HG02870 (cell line): ENCODE results near the gene MAPK8IP2.

Experiments used
- ATAC-seq: cut with Tn5 transposase; IDR thresholded peaks from one replicate; pipeline ENCODE4 v1.9.1; 2021; ENCODE audit warnings: mild to moderate bottlenecking, moderate library complexity; ENCODE audit not compliant: unreplicated experiment

MAPK8IP2 gene

DNA sequence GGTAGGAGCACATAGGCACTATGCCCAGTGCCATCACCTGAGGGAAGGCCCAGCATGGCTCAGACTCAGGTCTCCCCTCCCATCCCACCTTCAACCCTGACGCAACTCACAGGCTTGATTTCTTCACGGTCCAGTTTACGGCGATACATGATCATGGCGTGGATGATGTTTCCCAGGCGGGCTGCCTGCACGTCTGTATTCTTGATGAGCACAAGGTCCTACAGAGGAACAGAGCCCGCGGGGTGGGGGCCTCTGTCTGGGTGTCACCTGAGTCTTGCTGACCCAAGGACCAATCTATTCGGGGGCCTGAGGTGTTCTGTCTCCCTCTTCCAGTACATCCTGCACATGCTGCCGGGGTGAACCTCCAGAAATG is 26.2 kb upstream of the MAPK8IP2 start:
- no peak for ATAC-seq

DNA sequence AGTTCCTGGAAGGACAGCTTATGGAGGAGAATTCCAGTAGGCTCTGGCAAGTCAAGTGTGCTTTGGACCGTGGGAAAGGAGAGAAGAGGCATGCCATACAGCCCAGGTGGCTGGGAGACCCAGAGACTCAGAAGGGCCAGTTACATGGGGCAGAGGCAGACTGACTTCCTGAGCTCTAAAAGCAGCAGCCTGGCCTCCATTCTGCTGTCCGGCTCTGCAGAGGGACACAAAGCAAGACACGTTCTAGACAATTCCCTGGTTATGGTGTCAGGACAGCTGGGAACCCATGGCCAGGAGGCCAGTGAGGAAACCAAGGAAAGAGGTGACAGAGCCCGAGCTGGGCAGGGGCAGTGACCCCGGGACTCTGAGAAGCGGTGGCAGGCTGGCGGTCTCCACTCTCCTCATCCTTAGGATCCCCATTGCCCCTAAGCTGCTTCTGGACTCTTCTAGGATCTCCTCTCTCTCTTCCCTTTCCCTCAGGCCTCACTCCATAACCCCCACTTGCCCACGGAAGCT is 25.1 kb upstream of the MAPK8IP2 start:
- no peak for ATAC-seq

DNA sequence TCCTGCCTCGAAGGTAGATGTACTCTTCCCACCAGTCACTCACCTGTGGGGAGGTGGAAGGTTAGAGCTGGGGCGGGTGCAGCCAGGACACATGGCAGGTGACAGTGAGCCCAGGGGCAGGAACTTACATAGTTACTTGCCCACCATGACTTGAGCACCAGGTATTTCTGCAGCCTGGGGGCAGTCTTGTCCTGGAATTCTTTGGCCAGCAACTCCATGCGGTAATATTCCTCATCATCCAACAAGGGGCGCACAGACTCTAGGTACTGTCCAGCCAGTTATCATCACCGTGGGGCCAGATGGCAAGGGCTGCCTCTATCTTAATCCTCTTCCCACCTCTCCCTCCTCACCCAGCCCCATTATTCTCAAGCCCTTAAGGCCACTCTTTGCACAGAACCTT is 24.5 kb upstream of the MAPK8IP2 start:
- no peak for ATAC-seq

GRCh38 chr22:50576806-50577696 is 23.5 kb upstream of the MAPK8IP2 start:
- no peak for ATAC-seq

- no peak for ATAC-seq
Observed at GRCh38 chr22:50577697-50577986, 23.0 kb upstream of the MAPK8IP2 start.

DNA sequence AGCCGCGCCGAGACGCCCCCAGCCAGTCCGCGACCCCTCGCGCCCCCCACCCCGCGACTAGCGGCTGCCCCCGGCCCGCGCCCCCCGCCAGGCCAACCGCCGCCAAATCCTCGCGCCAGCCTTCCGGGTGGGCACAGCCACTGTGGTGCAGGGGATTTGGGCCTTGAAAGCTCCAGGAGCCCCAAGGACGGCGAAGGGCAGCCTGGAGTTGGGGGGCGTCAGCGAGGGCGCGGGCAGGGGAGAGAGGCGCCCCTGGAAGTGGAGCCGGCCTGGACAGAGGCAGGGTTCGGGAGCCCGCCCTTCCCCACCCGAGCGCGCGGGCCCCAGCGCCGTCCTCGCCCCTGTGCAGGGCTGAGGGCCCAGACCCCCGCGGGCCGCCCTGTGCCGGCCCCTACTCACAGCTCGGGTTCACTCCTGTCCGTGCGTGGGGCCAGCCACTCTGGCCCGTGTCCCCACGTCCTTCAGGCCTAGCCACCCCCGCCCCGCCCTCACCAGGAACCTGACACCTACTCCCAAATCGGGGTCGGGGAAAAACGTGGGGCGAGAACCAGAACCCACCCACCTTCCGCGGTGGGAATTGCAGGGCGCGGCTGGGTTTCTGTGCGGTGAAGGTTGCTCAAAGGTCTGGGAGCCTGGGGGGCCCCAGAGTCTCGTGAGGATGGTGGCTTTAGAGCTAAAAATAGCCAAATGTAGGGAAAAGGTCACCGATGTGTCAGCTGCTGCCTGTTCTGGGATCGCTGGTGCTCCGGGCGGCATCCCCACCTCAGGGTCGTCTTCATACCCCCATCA is 22.4 kb upstream of the MAPK8IP2 start, which contains the start of gene CPT1B:
Gene CPT1B, minus strand, starts transcription at position 441 of the 789 bp plus-strand sequence. CDS start 512 bp downstream, outside the sequence.
- no peak for ATAC-seq

DNA sequence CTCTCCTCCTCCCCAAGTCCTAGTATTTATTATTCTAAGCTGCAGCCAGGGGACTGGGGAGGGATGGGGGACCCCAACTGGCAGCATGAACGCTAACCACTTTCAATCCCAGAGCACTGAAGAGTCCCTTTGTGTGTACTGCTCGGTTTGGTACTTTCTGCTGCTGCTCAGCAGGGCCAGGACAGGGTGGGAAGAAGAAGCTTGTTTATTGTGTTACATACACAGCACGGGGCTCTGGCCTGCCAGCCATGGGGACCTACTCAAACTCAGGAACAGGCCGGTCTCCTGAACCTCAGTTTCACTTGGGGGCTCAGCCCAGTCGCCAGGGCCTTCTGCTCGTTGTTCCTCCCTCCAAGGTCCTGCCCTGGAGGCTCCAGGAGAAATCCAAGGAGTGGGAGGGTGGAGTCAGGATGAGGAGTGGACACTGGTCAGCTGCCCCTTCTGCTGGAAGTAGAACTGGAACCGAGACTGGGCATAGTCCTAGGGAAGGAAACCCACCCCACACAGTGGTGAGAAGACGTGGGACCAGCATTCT is 21.8 kb upstream of the MAPK8IP2 start:
- no peak for ATAC-seq

DNA sequence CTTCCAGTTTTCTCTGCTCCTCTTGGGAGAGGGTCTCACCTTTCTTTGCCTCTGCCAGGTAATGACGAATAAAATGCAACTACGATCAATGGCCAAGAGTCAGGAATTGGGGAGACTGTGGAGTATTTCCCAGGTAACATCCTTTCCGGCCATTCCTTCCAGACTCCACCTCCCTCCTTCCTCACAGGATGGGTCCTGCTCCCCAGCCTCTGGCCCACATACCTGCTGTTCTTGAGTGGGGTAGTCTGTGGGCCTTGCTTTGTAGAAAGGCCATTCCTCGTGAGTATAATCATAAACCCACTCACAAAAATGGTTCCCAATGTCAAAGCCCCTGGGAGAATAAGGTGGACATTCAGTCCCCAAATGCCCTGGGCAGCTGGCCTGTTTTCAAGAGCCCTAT is 20.8 kb upstream of the MAPK8IP2 start:
- ATAC-seq: no peak

- no peak for ATAC-seq
Observed at GRCh38 chr22:50581031-50581949, 19.3 kb upstream of the MAPK8IP2 start.

- ATAC-seq: no peak
Observed at GRCh38 chr22:50581950-50582492, 18.6 kb upstream of the MAPK8IP2 start.

DNA sequence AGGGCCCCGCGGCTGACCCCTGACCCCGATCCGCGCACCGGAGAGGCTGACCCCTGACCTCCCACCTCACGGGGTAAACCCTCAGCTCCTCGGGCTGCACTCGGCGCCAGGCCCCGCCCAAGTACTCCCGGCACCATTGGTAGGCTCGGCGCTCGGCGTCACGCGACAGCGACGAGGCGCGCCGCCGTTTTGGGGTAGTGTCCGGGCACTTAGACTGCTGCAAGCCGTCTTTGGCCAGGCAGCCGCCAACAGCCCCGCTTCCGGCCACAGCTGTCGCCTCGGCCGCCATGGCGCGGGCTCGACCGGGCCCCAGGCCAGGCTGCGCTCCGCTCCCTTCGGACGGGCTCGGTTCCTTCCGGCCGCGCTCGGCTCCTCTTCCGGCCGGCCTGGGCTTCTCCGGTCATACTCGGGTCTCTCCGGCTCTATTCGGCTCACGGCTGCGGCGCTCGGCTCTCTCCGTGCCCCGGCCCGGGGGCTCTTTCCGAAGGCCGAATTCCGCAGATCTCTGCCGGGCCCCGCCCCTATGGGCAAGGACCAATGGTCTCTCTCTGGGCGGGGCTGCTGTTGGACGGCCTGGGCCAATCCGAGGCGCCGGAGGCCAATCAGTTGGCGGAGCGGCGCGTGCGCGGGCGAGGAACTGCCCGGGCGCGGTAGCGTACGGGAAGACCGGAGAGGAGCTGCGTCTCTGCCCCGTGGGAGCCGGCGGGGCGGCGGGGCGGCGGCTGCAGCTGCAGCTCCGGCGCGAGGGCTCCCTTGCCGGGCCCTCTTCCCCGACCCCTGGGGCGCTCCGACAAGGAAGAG is 17.9 kb upstream of the MAPK8IP2 start, which contains the start of gene CHKB:
Gene CHKB, minus strand, starts transcription at position 357 of the 801 bp plus-strand sequence. Its CDS starts 68 bp downstream, at position 289.
- peak; percentile 91 for ATAC-seq

- ATAC-seq: peak; percentile 14
Observed at GRCh38 chr22:50583294-50583861, 17.2 kb upstream of the MAPK8IP2 start.

DNA sequence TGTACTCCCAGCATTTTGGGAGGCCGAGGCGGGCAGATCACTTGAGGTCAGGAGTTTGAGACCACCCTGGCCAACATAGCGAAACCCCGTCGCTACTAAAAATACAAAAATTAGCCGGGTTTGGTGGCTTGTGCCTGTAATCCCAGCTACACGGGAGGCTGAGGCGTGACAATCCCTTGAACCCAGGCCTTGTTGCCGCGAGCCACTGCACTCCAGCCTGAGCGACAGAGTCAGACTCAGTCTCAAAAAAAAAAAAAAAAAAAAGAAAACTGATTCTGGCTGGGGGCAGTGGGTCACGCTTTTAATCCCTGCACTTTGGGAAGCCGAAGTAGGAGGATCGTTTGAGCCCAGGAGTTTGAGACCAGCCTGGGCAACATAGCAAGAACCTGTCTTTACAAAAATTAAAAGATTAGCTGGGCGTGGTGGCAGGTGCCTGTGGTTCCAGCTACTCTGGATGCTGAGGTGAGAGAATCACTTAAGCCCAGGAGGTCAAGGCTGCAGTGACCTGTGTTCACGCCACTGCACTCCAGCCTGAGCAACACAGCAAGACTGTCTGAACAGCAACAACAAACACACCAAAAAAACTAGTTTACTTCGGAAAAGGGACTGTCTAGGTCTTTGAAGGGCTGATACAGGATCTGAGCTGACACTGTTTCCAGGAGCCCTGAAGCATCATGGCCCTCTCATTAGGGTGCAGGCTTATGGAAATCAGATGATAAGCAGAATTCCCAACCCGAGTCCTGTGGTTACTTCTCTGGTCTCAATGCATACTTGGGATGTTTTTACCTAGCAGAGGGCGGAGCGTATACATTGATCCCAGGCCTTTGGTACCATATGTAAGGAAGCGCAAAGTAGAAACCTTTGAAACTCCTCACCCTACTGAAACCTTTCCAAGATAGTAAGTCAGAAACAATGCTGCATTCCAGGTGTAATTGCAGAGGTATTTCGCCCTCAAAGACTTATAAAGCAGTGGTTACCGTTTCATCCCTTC is 16.2 kb upstream of the MAPK8IP2 start:
- ATAC-seq: no peak

DNA sequence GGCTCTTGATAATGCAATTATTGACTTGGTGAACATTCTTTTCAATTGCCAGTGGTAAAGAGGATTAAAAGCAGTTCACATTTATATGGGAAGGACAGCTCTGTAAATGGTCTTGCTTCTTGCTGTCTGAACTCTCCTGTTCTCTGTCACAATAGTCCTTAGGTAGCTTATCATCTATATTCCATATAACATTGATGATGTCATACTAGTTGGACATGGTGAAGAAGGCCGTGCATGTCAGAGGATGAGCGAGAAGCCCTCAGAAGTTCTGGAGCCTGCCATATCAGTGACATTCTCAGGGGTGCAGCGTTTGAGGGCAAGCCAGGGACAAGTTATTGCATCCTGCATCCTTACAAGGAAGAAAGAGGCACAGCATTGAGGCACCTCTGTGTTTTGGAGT is 15.4 kb upstream of the MAPK8IP2 start:
- ATAC-seq: no peak

GRCh38 chr22:50585781-50586180 is 14.8 kb upstream of the MAPK8IP2 start:
- ATAC-seq: no peak

- ATAC-seq: no peak
Observed at GRCh38 chr22:50586416-50586815, 14.2 kb upstream of the MAPK8IP2 start.

DNA sequence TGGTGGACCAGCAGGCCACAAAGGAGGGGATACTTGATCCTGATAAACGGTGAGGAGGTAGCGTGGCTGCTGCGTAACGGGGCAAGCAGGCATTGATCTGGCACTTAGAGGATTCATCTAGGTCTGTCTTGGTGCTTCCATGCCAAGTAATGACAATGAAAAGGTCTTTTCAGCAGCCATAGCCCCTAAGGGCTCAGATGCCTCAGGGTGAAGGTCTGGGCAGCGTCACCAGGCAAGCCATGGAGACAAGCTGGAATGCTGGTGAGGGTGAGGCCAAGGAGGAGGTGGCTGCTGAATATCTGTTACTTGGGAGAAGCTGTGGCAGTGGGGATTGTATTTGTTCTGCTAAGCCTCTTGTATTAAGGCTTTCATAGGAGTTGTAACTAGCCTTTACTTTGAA is 13.2 kb upstream of the MAPK8IP2 start:
- no peak for ATAC-seq

GRCh38 chr22:50595189-50595588 is 5.4 kb upstream of the MAPK8IP2 start:
- ATAC-seq: no peak
